Neural progenitor cell (in vitro differentiated cells): Measurements from ENCODE around the gene RPA4.

Source experiments
- CTCF ChIP-seq: fragments of 200-600 bp; sonication (generic); IDR thresholded peaks from 2 replicates; pipeline ENCODE4 v1.5.1; 2017; ENCODE audit warnings: antibody characterized with exemption, mild to moderate bottlenecking
- EZH2 ChIP-seq: fragments of 200-600 bp; sonication (generic); IDR thresholded peaks from 2 replicates; pipeline ENCODE4 v1.6.1; 2017; ENCODE audit warnings: antibody characterized with exemption, mild to moderate bottlenecking, moderate library complexity
- EZH2phosphoT487 ChIP-seq: fragments of 200-600 bp; sonication (generic); IDR thresholded peaks from 2 replicates; pipeline ENCODE4 v1.6.1; 2017; ENCODE audit warnings: antibody characterized with exemption

- TF ChIP-seq CTCF: peak; percentile 55
- no peak for TF ChIP-seq EZH2
- no peak for TF ChIP-seq EZH2phosphoT487
Measured at GRCh38 chrX:96843566-96843965, 40.1 kb upstream of the RPA4 start.
